ENCODE measurements around the gene PNPLA8. TPM values are rescaled to one million over a fixed set of nuclear protein-coding genes. Genes with fewer than 3 reads are reported as not detected.

Gene PNPLA8
- total RNA-seq, 6 experiments from 2014 or later: 16.2 to 18.7 (median 17.8) TPM

DNA sequence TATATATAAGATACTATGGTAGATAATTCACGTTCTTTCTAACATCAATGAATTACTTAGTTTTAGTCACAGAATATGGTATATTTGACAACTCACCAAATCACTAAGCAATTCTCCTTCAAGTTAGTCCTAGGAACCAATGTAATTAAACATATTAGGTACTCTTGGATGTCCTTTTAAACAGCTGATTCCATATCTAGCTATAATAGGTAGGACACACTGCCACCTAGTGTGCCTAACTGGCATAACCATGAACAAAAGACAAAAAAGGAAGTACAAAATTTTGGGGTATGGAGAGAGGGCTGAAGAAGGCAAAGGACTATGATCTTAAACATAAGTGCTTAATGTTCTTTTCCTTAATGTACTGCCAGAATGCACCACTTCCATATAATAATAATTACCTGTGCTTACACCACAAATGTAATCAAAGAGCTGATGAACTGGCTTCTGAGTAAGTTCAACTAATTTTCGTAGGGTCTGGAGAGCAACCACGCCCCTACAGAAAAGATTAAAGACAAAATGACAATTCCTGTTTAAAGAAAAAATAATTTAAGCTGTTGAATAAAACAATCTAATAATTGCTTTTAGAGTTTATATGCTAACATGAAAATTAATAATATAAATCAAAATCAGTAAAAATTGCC, 28.7 kb downstream of the PNPLA8 start:
- no peaks in the 10 kb centered on the region for H3K9me3 Mint-ChIP-seq

DNA sequence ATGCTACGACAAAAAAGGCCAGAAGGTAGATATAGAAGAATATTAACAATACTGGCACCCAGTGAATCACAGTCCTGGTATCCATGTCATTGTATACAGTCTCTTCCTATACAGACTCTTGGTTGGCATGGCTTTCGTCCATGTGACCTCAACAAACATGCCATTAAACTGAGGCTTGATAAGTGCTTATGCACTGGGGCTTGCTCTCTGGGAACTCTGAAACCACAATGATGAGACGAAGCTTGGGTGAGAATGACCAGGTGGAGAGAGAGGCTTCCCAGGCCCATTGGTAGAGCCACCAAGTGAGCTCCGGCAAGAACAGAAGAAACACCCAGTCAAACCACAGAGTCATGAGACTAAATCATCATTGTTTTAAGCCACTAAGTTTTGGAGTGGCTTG, 33.2 kb downstream of the PNPLA8 start:
- TF ChIP-seq, protein P1, sequence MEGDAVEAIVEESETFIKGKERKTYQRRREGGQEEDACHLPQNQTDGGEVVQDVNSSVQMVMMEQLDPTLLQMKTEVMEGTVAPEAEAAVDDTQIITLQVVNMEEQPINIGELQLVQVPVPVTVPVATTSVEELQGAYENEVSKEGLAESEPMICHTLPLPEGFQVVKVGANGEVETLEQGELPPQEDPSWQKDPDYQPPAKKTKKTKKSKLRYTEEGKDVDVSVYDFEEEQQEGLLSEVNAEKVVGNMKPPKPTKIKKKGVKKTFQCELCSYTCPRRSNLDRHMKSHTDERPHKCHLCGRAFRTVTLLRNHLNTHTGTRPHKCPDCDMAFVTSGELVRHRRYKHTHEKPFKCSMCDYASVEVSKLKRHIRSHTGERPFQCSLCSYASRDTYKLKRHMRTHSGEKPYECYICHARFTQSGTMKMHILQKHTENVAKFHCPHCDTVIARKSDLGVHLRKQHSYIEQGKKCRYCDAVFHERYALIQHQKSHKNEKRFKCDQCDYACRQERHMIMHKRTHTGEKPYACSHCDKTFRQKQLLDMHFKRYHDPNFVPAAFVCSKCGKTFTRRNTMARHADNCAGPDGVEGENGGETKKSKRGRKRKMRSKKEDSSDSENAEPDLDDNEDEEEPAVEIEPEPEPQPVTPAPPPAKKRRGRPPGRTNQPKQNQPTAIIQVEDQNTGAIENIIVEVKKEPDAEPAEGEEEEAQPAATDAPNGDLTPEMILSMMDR (IDR thresholded peaks at IDR 0.05): no peak
- Mint-ChIP-seq H3K27ac (no peak overlapping the region), H3K9me3 (no peaks in the 10 kb centered on the region), H3K36me3 (ENCODE audit: low read depth) (no peaks in the 10 kb centered on the region), H3K4me3 (no peak overlapping the region), H3K4me1 (ENCODE audit: low read depth) (no peaks in the 10 kb centered on the region), H3K27me3 (ENCODE audit: insufficient read depth) (no peaks in the 10 kb centered on the region)
- DNase-seq: no peak

More for the DNA sequence above, 28.7 kb downstream of the PNPLA8 start:
- DNase-seq: peak; percentile 47
- TF ChIP-seq, protein P1 (IDR thresholded peaks at IDR 0.05): peak; percentile 91
- no peaks in the 10 kb centered on the region for H3K27me3 Mint-ChIP-seq (ENCODE audit: insufficient read depth)
- no peak overlapping the region for H3K4me3 Mint-ChIP-seq
- H3K4me1 Mint-ChIP-seq (ENCODE audit: low read depth): peaks cover 11% of the 10 kb centered on the region
- 0 out of 2 replicates have a peak, but pooled peaks cover 6% of the 10 kb centered on the region for H3K36me3 Mint-ChIP-seq (ENCODE audit: low read depth)
- no peak overlapping the region for H3K27ac Mint-ChIP-seq

DNA sequence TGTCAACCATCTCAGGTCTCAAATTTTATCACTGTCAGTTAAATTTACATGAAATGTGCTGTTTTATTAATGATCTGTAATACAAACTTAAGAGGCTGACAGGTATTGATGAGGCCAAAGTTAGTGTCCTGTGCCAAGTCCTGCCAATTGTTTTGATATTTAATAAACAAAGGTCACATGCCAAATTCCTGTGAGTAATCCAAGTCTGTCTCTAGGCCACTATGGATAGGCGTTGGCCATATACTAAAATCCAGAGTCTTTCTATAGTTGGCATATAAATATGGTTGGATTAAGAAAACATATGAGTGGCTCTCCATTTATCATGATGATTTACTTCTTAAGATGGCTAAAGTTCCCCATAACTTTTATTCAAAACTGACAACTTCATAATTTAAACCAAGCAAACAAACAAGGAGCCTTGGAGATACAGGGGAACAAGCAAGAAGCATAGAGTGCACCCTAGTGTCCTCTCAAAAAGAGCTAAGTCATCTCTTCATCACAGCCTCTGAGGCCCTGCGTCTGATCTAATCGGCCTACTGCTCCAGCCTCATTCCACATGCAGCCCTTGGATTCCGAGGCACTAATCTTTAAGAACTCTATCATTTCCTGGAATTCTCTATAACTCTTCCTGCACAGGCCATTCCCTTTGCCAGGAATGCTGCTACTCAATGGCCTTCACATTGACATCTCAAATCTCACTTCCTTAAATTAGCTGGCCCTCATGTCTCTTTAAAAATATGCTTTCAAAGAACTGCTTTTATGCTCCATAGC, 37.0 kb downstream of the PNPLA8 start:
- Mint-ChIP-seq H3K27ac (no peak overlapping the region), H3K4me1 (ENCODE audit: low read depth) (0 out of 2 replicates have a peak, but pooled peaks cover 7% of the 10 kb centered on the region), H3K36me3 (ENCODE audit: low read depth) (no peaks in the 10 kb centered on the region), H3K4me3 (no peak overlapping the region), H3K9me3 (no peaks in the 10 kb centered on the region), H3K27me3 (ENCODE audit: insufficient read depth) (no peaks in the 10 kb centered on the region)
- no peak for DNase-seq
- TF ChIP-seq, protein P1 (IDR thresholded peaks at IDR 0.05): no peak

DNA sequence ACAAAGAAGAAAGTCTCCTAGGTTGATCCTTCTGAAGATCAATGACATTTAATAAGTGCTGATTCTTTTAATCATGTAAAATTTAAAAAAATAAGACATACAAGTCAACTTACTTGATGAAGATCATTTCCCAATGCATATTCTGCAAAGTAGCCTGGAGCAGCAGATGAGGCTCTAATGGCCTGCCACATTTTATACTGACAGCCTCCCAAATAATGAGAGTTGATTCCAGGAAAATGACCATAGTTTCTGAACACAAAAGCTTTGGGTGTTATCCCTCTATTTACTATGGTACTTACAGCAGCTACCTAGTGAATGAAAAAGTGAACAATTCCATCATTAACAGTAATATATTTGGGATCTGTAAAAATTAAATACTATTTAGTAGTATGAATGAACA, 38.3 kb downstream of the PNPLA8 start:
- Mint-ChIP-seq H3K4me3 (no peak overlapping the region), H3K27me3 (ENCODE audit: insufficient read depth) (no peaks in the 10 kb centered on the region), H3K36me3 (ENCODE audit: low read depth) (no peaks in the 10 kb centered on the region), H3K27ac (no peak overlapping the region), H3K4me1 (ENCODE audit: low read depth) (0 out of 2 replicates have a peak, but pooled peaks cover 7% of the 10 kb centered on the region), H3K9me3 (no peaks in the 10 kb centered on the region)
- no peak for DNase-seq
- TF ChIP-seq, protein P1 (IDR thresholded peaks at IDR 0.05): no peak

DNA sequence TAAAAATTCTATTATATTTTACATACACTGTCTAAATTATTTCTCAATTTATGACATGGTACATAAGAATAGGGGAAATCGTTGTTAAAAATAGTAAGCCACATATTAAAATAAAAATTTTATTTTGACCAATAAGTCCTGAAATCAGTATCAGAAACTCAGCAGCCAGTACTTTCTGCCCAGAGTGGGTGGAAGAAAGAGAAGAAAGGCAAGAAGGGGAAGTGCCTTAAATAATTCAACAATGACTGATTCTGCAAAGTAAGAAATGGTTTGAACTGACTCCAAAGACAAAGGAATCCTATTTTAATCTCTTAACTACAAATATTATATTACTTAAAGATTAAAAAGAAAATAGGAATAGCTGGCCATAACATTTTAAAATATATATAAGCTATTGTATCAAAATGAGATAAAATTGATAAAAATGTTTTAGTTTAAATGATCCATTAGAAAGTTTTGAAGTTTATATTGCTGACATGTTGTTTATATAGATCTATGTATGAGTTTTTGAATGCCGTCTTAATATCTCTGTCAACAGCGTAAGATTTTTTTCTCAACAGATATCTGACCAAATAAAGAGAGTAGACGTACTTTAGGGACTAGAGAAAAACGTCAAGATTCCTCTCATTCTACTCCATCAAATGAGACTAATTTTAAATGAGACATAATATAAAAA, 39.5 kb downstream of the PNPLA8 start:
- no peaks in the 10 kb centered on the region for H3K9me3 Mint-ChIP-seq
- peak overlapping the region; percentile 46; the same call in 1 of the 2 replicates for H3K27ac Mint-ChIP-seq
- TF ChIP-seq, protein P1 (IDR thresholded peaks at IDR 0.05): no peak
- no peaks in the 10 kb centered on the region for H3K36me3 Mint-ChIP-seq (ENCODE audit: low read depth)
- no peaks in the 10 kb centered on the region for H3K27me3 Mint-ChIP-seq (ENCODE audit: insufficient read depth)
- 0 out of 2 replicates have a peak, but pooled peaks cover 7% of the 10 kb centered on the region for H3K4me1 Mint-ChIP-seq (ENCODE audit: low read depth)
- no peak overlapping the region for H3K4me3 Mint-ChIP-seq
- DNase-seq: peak; percentile 6

Measured in HFFc6 (cell line).